Measurements from ENCODE around the gene ITGB6. TPM values are rescaled to one million over a fixed set of nuclear protein-coding genes. Genes with fewer than 3 reads are reported as not detected.

Gene ITGB6
- polyA plus RNA-seq, 5 donors: 6.1 to 9.3 (median 7.6) TPM

GRCh38 chr2:160096409-160096808, 103.7 kb downstream of the ITGB6 start:
- DNase-seq: no peak

- DNase-seq: no peak
Observed at GRCh38 chr2:160092445-160092844, 107.6 kb downstream of the ITGB6 start.

- no peak for DNase-seq
Observed at GRCh38 chr2:160091381-160091780, 108.7 kb downstream of the ITGB6 start.

- DNase-seq: no peak
Observed at GRCh38 chr2:160087854-160088745, 112.0 kb downstream of the ITGB6 start.

- no peak for DNase-seq
Observed at GRCh38 chr2:160085662-160086061, 114.4 kb downstream of the ITGB6 start.

GRCh38 chr2:160077912-160078810, 121.9 kb downstream of the ITGB6 start:
- no peak for DNase-seq

- DNase-seq: no peak
Observed at GRCh38 chr2:160076914-160077313, 123.2 kb downstream of the ITGB6 start.

GRCh38 chr2:160076241-160076640, 123.8 kb downstream of the ITGB6 start:
- no peak for DNase-seq

- no peak for DNase-seq
Observed at GRCh38 chr2:160075171-160075570, 124.9 kb downstream of the ITGB6 start.

GRCh38 chr2:160073284-160073888, 126.7 kb downstream of the ITGB6 start:
- no peak for DNase-seq

- no peak for DNase-seq
Observed at GRCh38 chr2:160068906-160069305, 131.2 kb downstream of the ITGB6 start.

GRCh38 chr2:160064916-160065315, 135.2 kb downstream of the ITGB6 start:
- no peak for DNase-seq

- DNase-seq: no peak
Observed at GRCh38 chr2:160063879-160064612, 136.0 kb downstream of the ITGB6 start.

GRCh38 chr2:160063271-160063670, 136.8 kb downstream of the ITGB6 start:
- no peak for DNase-seq

GRCh38 chr2:160062292-160063005, 137.6 kb downstream of the ITGB6 start, which contains the start of gene PLA2R1:
TSS of gene PLA2R1 (minus strand) at chr2:160062615. CDS start at chr2:160062403, 212 bp downstream.
- peak; percentile 33 to 38 for DNase-seq

- DNase-seq: no peak
Observed at GRCh38 chr2:160061944-160062291, 138.2 kb downstream of the ITGB6 start.

GRCh38 chr2:160061533-160061932, 138.5 kb downstream of the ITGB6 start:
- DNase-seq: no peak

- DNase-seq: no peak
Observed at GRCh38 chr2:160060297-160060696, 139.8 kb downstream of the ITGB6 start.

GRCh38 chr2:160057356-160057755, 142.7 kb downstream of the ITGB6 start:
- DNase-seq: no peak

GRCh38 chr2:160055726-160056108, 144.4 kb downstream of the ITGB6 start:
- no peak for DNase-seq
